MG63 (cell line): Measurements from ENCODE around the gene MTHFD1L. TPM values are rescaled to one million over a fixed set of nuclear protein-coding genes. Genes with fewer than 3 reads are reported as not detected.
A peak's percentile ranks its signal among the peaks of the same experiment; 100 is the strongest.

Experiments used
- DNase-seq: peaks from one replicate; pipeline ENCODE4 v3.0.0-alpha.2; 2020
- H3K27me3 ChIP-seq: fragments of 250-450 bp; sonication (Bioruptor Pico); 2 replicates; pipeline ENCODE4 v1.5.1; 2020; ENCODE audit warnings: mild to moderate bottlenecking, moderate library complexity
- H3K36me3 ChIP-seq: fragments of 250-450 bp; sonication (Bioruptor Pico); 2 replicates; pipeline ENCODE4 v1.5.1; 2020; ENCODE audit warnings: mild to moderate bottlenecking, moderate library complexity
- H3K4me3 ChIP-seq: fragments of 250-450 bp; sonication (Bioruptor Pico); 2 replicates; pipeline ENCODE4 v1.5.1; 2020; ENCODE audit warnings: mild to moderate bottlenecking, moderate library complexity
- H3K9me3 ChIP-seq: fragments of 250-450 bp; sonication (Bioruptor Pico); 2 replicates; pipeline ENCODE4 v1.5.1; 2020; ENCODE audit warnings: mild to moderate bottlenecking, moderate library complexity
- total RNA-seq: library from RNA; depleted of rRNA; stranded (reverse); fragments of >200 nt; shearing (Covaris generic); gene quantifications from 2 replicates; pipeline ENCODE4 v1.2.3, GENCODE V29; 2014; ENCODE audit warnings: low replicate concordance

The MTHFD1L gene
- total RNA-seq, 1 experiment from 2014 or later, result 64.8 TPM

DNA sequence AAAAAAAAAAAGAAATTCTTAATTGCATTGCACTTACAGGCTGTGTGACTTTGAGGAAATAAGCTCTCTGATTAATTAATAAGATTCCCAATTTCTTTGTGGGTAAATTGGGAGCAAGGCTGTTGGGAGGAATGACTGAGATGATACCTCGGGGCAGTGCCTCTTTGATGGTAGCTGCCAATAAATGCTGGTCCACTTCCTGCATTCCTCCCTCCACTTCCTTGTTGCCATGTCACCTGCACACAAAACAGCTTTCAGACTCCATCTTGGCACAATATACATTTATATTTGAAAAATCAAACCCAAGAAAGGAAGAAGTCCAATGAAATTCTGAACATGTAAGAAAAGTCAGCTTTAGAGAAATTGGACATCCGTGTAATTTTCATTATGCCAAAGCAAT is 45.1 kb downstream of the MTHFD1L start:
- Histone ChIP-seq H3K9me3 (no peaks in the 10 kb centered on the region), H3K36me3 (peaks cover 61% of the 10 kb centered on the region), H3K27me3 (no peaks in the 10 kb centered on the region), H3K4me3 (no peak overlapping the region)
- DNase-seq, result no peak

DNA sequence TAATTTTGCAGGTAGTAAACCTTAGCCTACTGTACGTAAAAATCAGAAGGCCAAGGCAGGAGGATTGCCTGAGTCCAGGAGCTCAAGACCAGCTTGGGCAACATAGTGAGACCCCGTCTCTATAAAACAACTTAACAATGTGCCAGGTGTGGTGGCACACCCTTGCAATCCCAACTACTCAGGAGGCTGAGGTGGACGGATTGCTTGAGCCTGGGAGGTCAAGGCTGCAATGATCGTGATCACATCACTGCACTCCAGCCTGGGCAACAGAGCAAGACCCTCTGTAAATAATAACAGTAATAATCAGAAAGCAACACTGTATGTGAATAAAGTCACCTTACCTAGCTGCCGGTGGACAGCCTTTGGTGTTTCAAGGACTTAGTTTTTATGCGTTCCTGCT is 48.9 kb downstream of the MTHFD1L start:
- Histone ChIP-seq H3K4me3 (no peak overlapping the region), H3K36me3 (peaks cover 59% of the 10 kb centered on the region), H3K27me3 (no peaks in the 10 kb centered on the region), H3K9me3 (no peaks in the 10 kb centered on the region)
- DNase-seq, result no peak

DNA sequence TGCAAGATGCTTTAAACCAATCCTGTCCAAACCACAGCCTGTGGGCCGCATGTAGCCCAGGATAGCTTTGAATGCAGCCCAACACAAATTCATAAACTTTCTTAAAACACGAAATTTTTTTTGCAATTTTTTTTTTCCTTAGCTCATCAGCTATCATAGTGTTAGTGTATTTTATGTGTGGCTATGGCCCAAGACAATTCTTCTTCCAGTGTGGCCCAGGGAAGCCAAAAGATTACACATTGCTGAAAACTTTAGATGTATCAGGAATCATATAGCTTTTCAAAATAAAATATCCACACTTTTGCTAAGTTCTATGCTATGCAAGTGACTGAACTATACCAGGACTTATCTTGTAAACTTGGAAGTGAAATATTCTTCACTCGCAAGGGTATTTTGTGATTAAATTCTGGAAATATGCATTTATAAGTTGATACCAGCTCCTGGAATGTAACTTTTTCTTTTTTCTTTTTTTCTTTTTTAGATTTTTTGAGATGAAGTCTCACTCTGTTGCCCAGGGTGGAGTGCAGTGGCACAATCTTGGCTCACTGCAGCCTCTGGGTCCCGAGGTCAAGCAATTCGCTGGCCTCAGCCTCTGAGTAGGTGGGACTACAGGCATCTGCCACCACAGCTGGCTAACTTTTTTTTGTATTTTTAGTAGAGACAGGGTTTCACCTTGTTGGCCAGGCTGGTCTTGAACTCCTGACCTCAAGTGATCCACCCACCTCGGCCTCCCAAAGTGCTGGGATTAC is 49.8 kb downstream of the MTHFD1L start:
- peak; percentile 63 for DNase-seq
- Histone ChIP-seq H3K36me3 (peaks cover 59% of the 10 kb centered on the region), H3K4me3 (no peak overlapping the region), H3K9me3 (no peaks in the 10 kb centered on the region), H3K27me3 (no peaks in the 10 kb centered on the region)

DNA sequence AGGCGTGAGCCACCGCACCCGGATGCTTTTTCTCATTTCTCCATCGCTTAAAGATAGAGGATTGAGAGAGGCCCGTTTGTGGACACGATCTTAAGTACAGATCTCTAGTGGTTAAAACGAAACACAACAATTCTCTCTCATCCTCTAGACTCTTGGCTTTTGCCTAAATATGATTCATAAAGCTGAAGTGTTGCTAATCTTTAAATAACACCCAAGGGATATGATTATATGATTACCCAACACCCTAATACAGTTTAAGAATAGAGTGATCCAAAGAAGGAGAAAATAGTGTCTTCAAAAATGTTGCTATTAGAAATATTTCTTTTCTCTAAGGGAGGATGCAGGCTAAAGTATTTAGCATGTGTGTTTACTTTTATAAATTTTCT is 50.4 kb downstream of the MTHFD1L start:
- Histone ChIP-seq H3K4me3 (no peak overlapping the region), H3K36me3 (peaks cover 57% of the 10 kb centered on the region), H3K27me3 (no peaks in the 10 kb centered on the region), H3K9me3 (no peaks in the 10 kb centered on the region)
- no peak for DNase-seq

DNA sequence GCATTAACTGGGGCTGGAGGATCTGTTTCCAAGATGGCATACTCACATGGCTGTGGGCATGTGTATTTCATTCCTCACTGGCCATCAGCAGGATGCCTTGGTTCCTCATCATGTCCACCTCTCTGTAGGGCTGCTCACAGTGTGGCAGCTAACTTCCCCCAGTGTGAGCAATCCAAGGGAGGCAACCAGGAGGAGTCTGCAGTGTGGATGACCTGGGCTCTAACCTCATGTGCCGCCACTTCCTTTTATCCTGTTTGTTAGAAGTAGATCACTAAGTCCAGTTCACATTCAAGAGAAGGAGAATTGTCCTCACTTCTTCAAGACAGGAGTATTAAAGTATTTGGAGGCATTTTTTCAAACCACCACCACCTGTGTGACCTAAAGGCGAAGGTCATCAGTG is 54.4 kb downstream of the MTHFD1L start:
- no peaks in the 10 kb centered on the region for H3K27me3 ChIP-seq

GRCh38 chr6:150922137-150922536 is 56.6 kb downstream of the MTHFD1L start:
- Histone ChIP-seq H3K4me3 (no peak overlapping the region), H3K36me3 (peaks cover 83% of the 10 kb centered on the region), H3K27me3 (no peaks in the 10 kb centered on the region), H3K9me3 (no peaks in the 10 kb centered on the region)
- no peak for DNase-seq

More for the DNA sequence above, 54.4 kb downstream of the MTHFD1L start:
- Histone ChIP-seq H3K9me3 (no peaks in the 10 kb centered on the region), H3K36me3 (peaks cover 68% of the 10 kb centered on the region), H3K4me3 (no peak overlapping the region)
- DNase-seq, result no peak

DNA sequence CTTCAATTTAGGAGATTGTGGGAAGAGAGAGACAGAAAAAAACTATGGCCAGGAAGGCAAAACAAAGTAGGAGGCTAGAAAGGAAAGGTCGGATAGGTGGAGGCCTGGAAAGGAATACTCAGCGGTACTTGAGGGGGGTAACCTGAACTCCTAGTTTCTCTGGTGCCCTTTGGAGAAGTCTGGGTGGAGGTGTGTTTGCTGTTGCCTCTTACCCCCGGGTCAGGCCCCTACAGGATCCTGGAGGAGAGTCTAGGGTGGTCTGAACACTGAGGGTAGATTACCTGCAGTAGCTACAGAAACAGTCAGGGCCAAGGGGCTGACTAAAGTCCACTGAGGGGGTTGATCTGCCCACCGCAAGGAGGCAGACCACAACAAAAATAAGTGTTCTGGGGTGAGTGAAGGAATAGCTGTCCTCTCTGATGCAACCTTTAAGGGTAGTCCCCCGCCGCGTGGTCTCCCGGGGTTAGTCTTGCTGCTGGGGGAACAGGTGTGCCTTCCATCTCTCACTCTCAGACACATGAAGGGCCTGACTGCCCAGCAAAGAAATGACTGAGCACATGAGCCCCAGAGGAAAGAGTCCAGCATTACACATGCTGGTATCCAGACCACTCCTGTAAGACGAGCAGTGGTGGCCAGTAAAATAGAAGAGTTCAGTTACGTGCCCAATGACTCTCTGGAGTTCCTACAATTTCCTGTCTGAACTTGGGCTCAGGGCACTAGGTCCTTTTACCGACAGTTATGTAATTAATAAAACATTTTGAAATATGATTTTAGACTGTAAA is 59.5 kb downstream of the MTHFD1L start:
- no peak for DNase-seq
- Histone ChIP-seq H3K27me3 (no peaks in the 10 kb centered on the region), H3K4me3 (no peak overlapping the region), H3K36me3 (peaks cover 74% of the 10 kb centered on the region), H3K9me3 (no peaks in the 10 kb centered on the region)

- H3K27me3 ChIP-seq, result no peaks in the 10 kb centered on the region
- no peaks in the 10 kb centered on the region for H3K9me3 ChIP-seq
- DNase-seq, result no peak
- H3K4me3 ChIP-seq, result no peak overlapping the region
- H3K36me3 ChIP-seq, result peaks cover 69% of the 10 kb centered on the region
Measured at GRCh38 chr6:150925590-150925928, 60.1 kb downstream of the MTHFD1L start.

GRCh38 chr6:150925976-150926375 is 60.5 kb downstream of the MTHFD1L start:
- Histone ChIP-seq H3K36me3 (peaks cover 67% of the 10 kb centered on the region), H3K27me3 (no peaks in the 10 kb centered on the region), H3K9me3 (no peaks in the 10 kb centered on the region), H3K4me3 (no peak overlapping the region)
- no peak for DNase-seq

DNA sequence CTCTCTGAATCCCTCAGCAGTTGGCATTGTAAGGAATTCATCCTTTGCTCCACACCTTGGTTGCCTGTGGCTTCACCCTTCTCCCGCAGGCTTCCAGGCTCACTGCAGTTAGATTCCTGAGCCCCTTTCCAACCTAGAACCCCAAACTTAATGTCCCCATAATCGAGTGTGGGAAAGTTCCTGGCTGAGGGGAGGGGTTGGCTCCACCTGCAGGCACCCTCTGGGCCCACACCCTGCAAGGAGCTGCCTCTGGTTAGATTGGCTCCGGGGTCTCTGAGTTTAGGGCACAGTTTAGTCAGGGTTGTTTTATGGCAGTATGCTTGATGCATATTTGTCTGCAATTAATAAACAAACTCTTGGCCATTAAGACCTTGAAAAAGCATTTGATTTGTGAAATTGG is 63.4 kb downstream of the MTHFD1L start:
- DNase-seq, result no peak
- Histone ChIP-seq H3K36me3 (peaks cover 63% of the 10 kb centered on the region), H3K27me3 (no peaks in the 10 kb centered on the region), H3K4me3 (no peak overlapping the region), H3K9me3 (no peaks in the 10 kb centered on the region)

- Histone ChIP-seq H3K27me3 (no peaks in the 10 kb centered on the region), H3K36me3 (peaks cover 63% of the 10 kb centered on the region), H3K4me3 (no peak overlapping the region), H3K9me3 (no peaks in the 10 kb centered on the region)
- DNase-seq, result no peak
Measured at GRCh38 chr6:150929416-150929815, 63.9 kb downstream of the MTHFD1L start.

DNA sequence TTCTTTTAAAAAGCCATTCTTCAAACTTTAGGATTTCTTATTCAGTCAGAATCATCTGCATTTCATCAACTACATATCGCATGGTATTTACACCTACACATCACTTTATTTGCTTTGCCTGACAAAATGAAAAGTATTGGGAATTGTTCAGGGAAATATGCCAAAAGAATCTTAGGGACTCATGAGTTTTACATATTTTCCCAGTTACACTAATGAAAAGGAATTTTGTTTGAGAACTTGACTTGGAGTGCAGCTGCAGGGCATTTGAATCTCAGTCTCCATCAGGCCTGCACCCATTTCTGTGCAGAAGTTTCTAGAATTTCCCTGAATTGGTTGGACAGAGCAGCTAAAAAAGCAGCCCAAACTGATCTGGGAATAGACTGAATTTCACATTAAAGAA is 65.3 kb downstream of the MTHFD1L start:
- Histone ChIP-seq H3K27me3 (no peaks in the 10 kb centered on the region), H3K36me3 (peaks cover 65% of the 10 kb centered on the region), H3K9me3 (no peaks in the 10 kb centered on the region), H3K4me3 (no peak overlapping the region)
- DNase-seq, result no peak

GRCh38 chr6:150931405-150931804 is 65.9 kb downstream of the MTHFD1L start:
- peaks cover 65% of the 10 kb centered on the region for H3K36me3 ChIP-seq
- no peaks in the 10 kb centered on the region for H3K9me3 ChIP-seq
- no peak overlapping the region for H3K4me3 ChIP-seq
- H3K27me3 ChIP-seq, result no peaks in the 10 kb centered on the region
- no peak for DNase-seq

GRCh38 chr6:150932996-150933395 is 67.5 kb downstream of the MTHFD1L start:
- H3K9me3 ChIP-seq, result no peaks in the 10 kb centered on the region
- no peak overlapping the region for H3K4me3 ChIP-seq
- H3K27me3 ChIP-seq, result no peaks in the 10 kb centered on the region
- H3K36me3 ChIP-seq, result peaks cover 65% of the 10 kb centered on the region
- no peak for DNase-seq

GRCh38 chr6:150934380-150934779 is 68.9 kb downstream of the MTHFD1L start:
- Histone ChIP-seq H3K27me3 (no peaks in the 10 kb centered on the region), H3K4me3 (no peak overlapping the region), H3K36me3 (peaks cover 71% of the 10 kb centered on the region), H3K9me3 (no peaks in the 10 kb centered on the region)
- DNase-seq, result no peak

DNA sequence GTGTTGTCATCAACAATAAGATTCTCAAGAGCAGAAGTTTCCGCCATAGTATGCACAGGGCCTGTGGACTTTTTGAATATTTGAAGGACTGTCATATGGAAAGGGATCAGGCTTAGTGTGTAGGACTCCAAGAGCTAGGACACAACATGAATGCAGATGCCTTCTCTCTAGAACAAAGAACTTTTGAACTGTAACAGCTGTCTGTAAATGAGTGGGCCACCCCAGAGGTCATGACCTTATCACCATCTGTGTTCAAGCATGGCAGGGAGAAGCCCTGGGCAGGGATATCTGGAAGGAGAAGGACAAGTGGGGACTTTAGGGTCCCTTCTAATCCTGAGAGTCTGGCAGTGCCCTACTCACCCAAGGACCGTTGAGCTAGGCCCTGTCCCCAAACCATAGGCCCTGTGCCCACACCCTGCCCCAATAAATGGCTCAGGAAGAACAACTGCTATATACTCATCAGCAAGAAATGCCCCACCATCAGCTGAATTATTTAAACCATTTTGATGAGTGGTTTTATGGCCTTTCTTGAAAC is 70.6 kb downstream of the MTHFD1L start:
- Histone ChIP-seq H3K4me3 (no peak overlapping the region), H3K27me3 (no peaks in the 10 kb centered on the region), H3K36me3 (peaks cover 76% of the 10 kb centered on the region), H3K9me3 (no peaks in the 10 kb centered on the region)
- no peak for DNase-seq

- DNase-seq, result no peak
- Histone ChIP-seq H3K4me3 (no peak overlapping the region), H3K27me3 (no peaks in the 10 kb centered on the region), H3K36me3 (peaks cover 80% of the 10 kb centered on the region), H3K9me3 (no peaks in the 10 kb centered on the region)
Measured at GRCh38 chr6:150937132-150937906, 71.8 kb downstream of the MTHFD1L start.
